K562 (cell line): ENCODE data around the gene ZDHHC24. TPM values are rescaled to one million over a fixed set of nuclear protein-coding genes. Genes with fewer than 3 reads are reported as not detected.
A peak's percentile ranks its signal among the peaks of the same experiment; 100 is the strongest.

Experiments
- ARNT ChIP-seq, 2 experiments: fragments of 450-650 bp; IDR thresholded peaks; 2 replicates each; pipeline ENCODE4 v1.6.1; 2016; ENCODE audit warnings: mild to moderate bottlenecking in 1 of 2
- BRCA1 ChIP-seq, 2 experiments: fragments of 450-650 bp in 1 of 2; sonication (generic) in 1 of 2; formaldehyde crosslinking in 1 of 2; IDR thresholded peaks; 2 replicates each; pipeline versions ENCODE4 v1.5.0 to v1.6.1; 2017 to 2020; ENCODE audit warnings: mild to moderate bottlenecking in 1 of 2, missing genetic modification reagents in 1 of 2
- CHCHD3 ChIP-seq: fragments of 250-450 bp; sonication (Bioruptor Pico); IDR thresholded peaks from 2 replicates; pipeline ENCODE4 v2.1.2; 2022; ENCODE audit warnings: mild to moderate bottlenecking
- E4F1 ChIP-seq: fragments of 250-450 bp; sonication (Bioruptor Pico); IDR thresholded peaks from 2 replicates; pipeline ENCODE4 v1.5.0; 2021; ENCODE audit warnings: mild to moderate bottlenecking, borderline replicate concordance
- FIP1L1 ChIP-seq: fragments of 200-400 bp; formaldehyde crosslinking; IDR thresholded peaks from 2 replicates; pipeline ENCODE4 v1.6.1; 2018; ENCODE audit warnings: mild to moderate bottlenecking, low read depth, low read length; ENCODE audit not compliant: poor library complexity, severe bottlenecking
- ILF3 ChIP-seq: fragments of 450-650 bp; IDR thresholded peaks from 2 replicates; pipeline ENCODE4 v1.6.1; 2018; ENCODE audit warnings: antibody characterized with exemption, mild to moderate bottlenecking, moderate library complexity, borderline replicate concordance
- MAX ChIP-seq: sonication (generic); formaldehyde crosslinking; IDR thresholded peaks from 2 replicates; pipeline ENCODE4 v1.9.0; 2022; ENCODE audit warnings: mild to moderate bottlenecking, missing genetic modification reagents
- MYBL2 ChIP-seq, 2 experiments: fragments of 450-650 bp in 1 of 2; sonication (generic) in 1 of 2; formaldehyde crosslinking in 1 of 2; IDR thresholded peaks; 2 replicates each; pipeline versions ENCODE4 v1.6.1 to v1.8.1; 2017 to 2022; ENCODE audit warnings: borderline replicate concordance in 1 of 2, inconsistent platforms in 1 of 2, low read depth in 1 of 2, mild to moderate bottlenecking in 1 of 2, missing genetic modification reagents in 1 of 2, moderate library complexity in 1 of 2
- NFXL1 ChIP-seq: fragments of 450-650 bp; formaldehyde crosslinking; IDR thresholded peaks from 2 replicates; pipeline ENCODE4 v1.4.0; 2021; ENCODE audit warnings: mild to moderate bottlenecking
- PRMT5 ChIP-seq: sonication (generic); formaldehyde crosslinking; IDR thresholded peaks from 2 replicates; pipeline ENCODE4 v1.5.0; 2020; ENCODE audit warnings: missing genetic modification reagents
- RHOXF2B ChIP-seq: fragments of 250-450 bp; sonication (Bioruptor Pico); conservative IDR thresholded peaks from 2 replicates; pipeline ENCODE4 v1.5.1; 2021
- TAF1 ChIP-seq: IDR thresholded peaks from 2 replicates; pipeline ENCODE4 v1.6.1; 2011; ENCODE audit warnings: mild to moderate bottlenecking, low read length, moderate library complexity; ENCODE audit not compliant: insufficient read depth, control insufficient read depth, severe bottlenecking; ENCODE audit errors: extremely low read depth
- TCF15 ChIP-seq: fragments of 250-450 bp; sonication (Bioruptor Pico); IDR thresholded peaks from 2 replicates; pipeline ENCODE4 v1.8.0; 2022; ENCODE audit warnings: moderate library complexity, mild to moderate bottlenecking, inconsistent platforms
- TFAM ChIP-seq: fragments of 250-450 bp; sonication (Bioruptor Pico); conservative IDR thresholded peaks from 2 replicates; pipeline ENCODE4 v1.5.0; 2021; ENCODE audit warnings: mild to moderate bottlenecking, moderate library complexity
- TSC22D4 ChIP-seq: fragments of 450-650 bp; IDR thresholded peaks from 2 replicates; pipeline ENCODE4 v1.6.1; 2016; ENCODE audit warnings: missing genetic modification characterization, missing biosample characterization, control low read depth
- UBTF ChIP-seq, 2 experiments: IDR thresholded peaks; 2 replicates each; pipeline ENCODE4 v1.6.1; 2012; ENCODE audit warnings: improper control_type of control experiment in 2 of 2, low read depth in 2 of 2, low read length in 2 of 2, borderline replicate concordance in 1 of 2
- USF1 ChIP-seq: sonication (generic); formaldehyde crosslinking; IDR thresholded peaks from 2 replicates; pipeline ENCODE4 v1.9.0; 2022; ENCODE audit warnings: mild to moderate bottlenecking, missing genetic modification reagents
- ZEB2 ChIP-seq: fragments of 450-650 bp; IDR thresholded peaks from 2 replicates; pipeline ENCODE4 v1.6.1; 2016
- ZFP36 ChIP-seq: fragments of 150-350 bp; IDR thresholded peaks from 2 replicates; pipeline ENCODE4 v1.6.1; 2018; ENCODE audit warnings: low read length, low read depth; ENCODE audit not compliant: partially characterized antibody
- ZFX ChIP-seq: sonication (generic); formaldehyde crosslinking; IDR thresholded peaks from 2 replicates; pipeline ENCODE4 v1.8.0; 2022; ENCODE audit warnings: mild to moderate bottlenecking, missing genetic modification reagents, moderate library complexity
- ZNF12 ChIP-seq: sonication (generic); formaldehyde crosslinking; IDR thresholded peaks from 2 replicates; pipeline ENCODE4 v1.4.0; 2020; ENCODE audit warnings: mild to moderate bottlenecking, missing genetic modification reagents
- ZNF232 ChIP-seq: sonication (generic); formaldehyde crosslinking; IDR thresholded peaks from 2 replicates; pipeline ENCODE4 v1.8.0; 2022; ENCODE audit warnings: mild to moderate bottlenecking, missing genetic modification reagents
- polyA plus RNA-seq, 8 experiments: library from polyadenylated mRNA; depleted of rRNA in 4 of 8; stranded (reverse) in 5 of 8; unstranded in 3 of 8; fragments of >200 nt; fragmentation: Nextera tagmentation in 2 of 8; fragmentation: Illumina TruSeq in 1 of 8; extraction: Ambion mirVana in 2 of 8; extraction: Trizol in 1 of 8; gene quantifications; 2 replicates each; pipeline versions ENCODE4 v1.2.1 to v1.2.3, GENCODE V29; 2011 to 2014; ENCODE audit warnings: inconsistent platforms in 1 of 8, missing spikeins in 1 of 8
- total RNA-seq, 7 experiments: library from RNA; depleted of rRNA in 6 of 7; stranded (reverse); fragments of >200 nt in 6 of 7; fragmentation: Illumina TruSeq in 2 of 7; extraction: Trizol in 2 of 7; gene quantifications; 2 replicates each; pipeline versions ENCODE4 v1.2.1 to v1.2.3, GENCODE V29; 2011 to 2021; ENCODE audit warnings: low replicate concordance in 1 of 7

ZDHHC24 gene
- total and polyA plus RNA-seq, 9 of the 15 experiments (the other 6 are each of a cell fraction or from before 2014, with no cell fraction given): 0.45 to 11.2 (median 2.7) TPM

GRCh38 chr11:66559142-66559865 lies 13.5 kb upstream of the ZDHHC24 start (continued):
- TF ChIP-seq E4F1 (CRISPR knock-in tag) (no peak), ZFX (CRISPR knock-in tag) (peak; percentile 61), TCF15 (no peak), TSC22D4 (no peak), ZNF12 (CRISPR knock-in tag) (no peak), MYBL2 (IDR thresholded peaks at IDR 0.05; ENCODE audit: low read depth) (no peak), MYBL2 (CRISPR knock-in tag; IDR thresholded peaks at IDR 0.05; ENCODE audit: borderline replicate concordance) (no peak), ARNT (IDR thresholded peaks at IDR 0.05) (no peak), ILF3 (no peak), FIP1L1 (peak; percentile 32), ZEB2 (no peak), NFXL1 (CRISPR knock-in tag) (no peak), TFAM (CRISPR knock-in tag) (no peak), BRCA1 (IDR thresholded peaks at IDR 0.05) (no peak), BRCA1 (CRISPR knock-in tag; IDR thresholded peaks at IDR 0.05) (0 out of 2 replicates have a peak, but pooled peaks have one; percentile 55), UBTF (IDR thresholded peaks at IDR 0.05; ENCODE audit: borderline replicate concordance in 1 of 2, low read depth in 2 of 2, low read length in 2 of 2) (no peak), RHOXF2B (no peak), MAX (CRISPR knock-in tag) (peak; percentile 98), PRMT5 (CRISPR knock-in tag) (0 out of 2 replicates have a peak, but pooled peaks have one; percentile 23), ZNF232 (CRISPR knock-in tag) (peak; percentile 82; the same call in 1 of the 2 replicates), TAF1 (no peak), USF1 (CRISPR knock-in tag) (no peak), CHCHD3 (CRISPR knock-in tag) (no peak), ZFP36 (no peak)
